Activated T-cell treated with anti-CD3 and anti-CD28 coated beads, Interleukin-2, amount 50 U/mL, for 4 hours (primary cell): ENCODE data around the gene LRRFIP1. TPM values are rescaled to one million over a fixed set of nuclear protein-coding genes. Genes with fewer than 3 reads are reported as not detected.
"Not testable (repeated sequence)": the region's sequence is repeated elsewhere in the genome, so short reads cannot be mapped to it uniquely, and the experiment has no call there.

Experiments used
- ATAC-seq, 2 donors: fragments of 200-7000 bp; cut with Tn5 transposase; one replicate each; pipeline ENCODE4 v1.10.0; 2021
- DNase-seq: peaks from one replicate; pipeline ENCODE4 v3.0.0-alpha.2; 2020
- H3K27me3 Mint-ChIP-seq: one replicate; pipeline ENCODE4 v1.8.0; 2021; ENCODE audit warnings: low read depth, mixed read lengths
- H3K36me3 Mint-ChIP-seq: one replicate; pipeline ENCODE4 v1.8.0; 2022; ENCODE audit warnings: mixed read lengths; ENCODE audit not compliant: insufficient read depth
- H3K4me1 Mint-ChIP-seq: one replicate; pipeline ENCODE4 v1.8.0; 2021; ENCODE audit warnings: low read depth, mixed read lengths
- H3K4me3 Mint-ChIP-seq: one replicate; pipeline ENCODE4 v1.8.0; 2021; ENCODE audit warnings: mild to moderate bottlenecking, moderate library complexity, mixed read lengths
- H3K9me3 Mint-ChIP-seq: one replicate; pipeline ENCODE4 v1.8.0; 2021; ENCODE audit warnings: mixed read lengths
- total RNA-seq, 3 donors: library from RNA; stranded (reverse); gene quantifications; one replicate each; pipeline ENCODE4 v1.2.1, GENCODE V29; 2021

Gene LRRFIP1
- total RNA-seq, 3 donors from 2014 or later = 160 to 203 (median 169) TPM

GRCh38 chr2:237603718-237604362 lies 23.5 kb upstream of the LRRFIP1 start:
- ATAC-seq (peak; percentile 82 to 89), DNase-seq (peak; percentile 26)
- Mint-ChIP-seq H3K36me3 (no peaks in the 10 kb centered on the region), H3K4me3 (peak overlapping the region; percentile 60), H3K4me1 (peaks cover 24% of the 10 kb centered on the region), H3K9me3 (no peaks in the 10 kb centered on the region), H3K27me3 (peaks cover 2% of the 10 kb centered on the region)

GRCh38 chr2:237604391-237604790 lies 23.0 kb upstream of the LRRFIP1 start:
- H3K36me3 Mint-ChIP-seq = no peaks in the 10 kb centered on the region
- no peak for ATAC-seq
- no peak for DNase-seq
- no peaks in the 10 kb centered on the region for H3K9me3 Mint-ChIP-seq
- peaks cover 2% of the 10 kb centered on the region for H3K27me3 Mint-ChIP-seq
- peaks cover 24% of the 10 kb centered on the region for H3K4me1 Mint-ChIP-seq
- no peak overlapping the region for H3K4me3 Mint-ChIP-seq

DNA sequence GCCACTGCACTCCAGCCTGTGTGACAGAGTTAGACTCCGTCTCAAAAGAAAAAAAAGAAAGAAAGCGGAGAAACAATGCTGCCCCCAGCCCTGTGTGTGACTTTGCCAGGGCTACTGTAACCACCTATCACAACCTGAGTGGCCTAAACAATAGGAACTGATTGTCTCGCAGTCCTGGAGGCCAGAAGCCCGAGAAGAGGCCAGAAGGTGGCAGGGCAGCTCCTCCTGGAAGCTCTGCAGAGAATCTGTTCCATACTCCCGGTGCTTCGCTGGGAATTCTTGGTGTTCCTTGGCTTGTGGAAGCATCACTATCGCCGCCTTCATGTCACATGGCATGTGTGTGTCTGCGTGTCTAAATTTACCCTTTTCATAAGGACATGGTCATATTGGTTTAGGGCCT lies 22.4 kb upstream of the LRRFIP1 start:
- no peaks in the 10 kb centered on the region for H3K9me3 Mint-ChIP-seq
- peaks cover 24% of the 10 kb centered on the region for H3K4me1 Mint-ChIP-seq
- peaks cover 2% of the 10 kb centered on the region for H3K27me3 Mint-ChIP-seq
- no peak for DNase-seq
- ATAC-seq = no peak
- no peak overlapping the region for H3K4me3 Mint-ChIP-seq
- no peaks in the 10 kb centered on the region for H3K36me3 Mint-ChIP-seq

DNA sequence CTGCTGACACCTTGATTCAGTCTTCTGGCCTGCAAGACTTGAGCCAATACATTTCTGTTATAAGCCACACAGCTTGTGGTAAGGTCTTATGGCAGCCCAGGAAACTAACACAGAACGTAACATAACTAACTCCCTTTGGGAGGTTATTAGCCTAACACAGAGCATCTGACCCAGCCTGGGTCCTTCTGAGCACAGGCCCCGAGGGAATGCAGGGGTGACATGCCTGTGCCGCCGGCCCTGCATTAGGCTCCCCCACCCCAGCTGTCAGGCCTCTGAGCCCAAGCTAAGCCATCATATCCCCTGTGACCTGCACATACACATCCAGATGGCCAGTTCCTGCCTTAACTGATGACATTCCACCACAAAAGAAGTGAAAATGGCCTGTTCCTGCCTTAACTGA lies 20.9 kb upstream of the LRRFIP1 start:
- not testable (repeated sequence) for H3K27me3 Mint-ChIP-seq, H3K9me3 Mint-ChIP-seq, H3K36me3 Mint-ChIP-seq, ATAC-seq, DNase-seq, H3K4me3 Mint-ChIP-seq
- H3K4me1 Mint-ChIP-seq = peaks cover 24% of the 10 kb centered on the region

GRCh38 chr2:237612527-237613357 lies 14.6 kb upstream of the LRRFIP1 start:
- H3K4me3 Mint-ChIP-seq = no peak overlapping the region
- no peak for DNase-seq
- ATAC-seq = no peak
- peaks cover 2% of the 10 kb centered on the region for H3K27me3 Mint-ChIP-seq
- peaks cover 22% of the 10 kb centered on the region for H3K4me1 Mint-ChIP-seq
- H3K9me3 Mint-ChIP-seq = no peaks in the 10 kb centered on the region
- H3K36me3 Mint-ChIP-seq = no peaks in the 10 kb centered on the region

GRCh38 chr2:237613679-237614078 lies 13.7 kb upstream of the LRRFIP1 start:
- H3K36me3 Mint-ChIP-seq = no peaks in the 10 kb centered on the region
- no peaks in the 10 kb centered on the region for H3K27me3 Mint-ChIP-seq
- H3K4me1 Mint-ChIP-seq = peaks cover 24% of the 10 kb centered on the region
- ATAC-seq (no peak), DNase-seq (no peak)
- H3K4me3 Mint-ChIP-seq = no peak overlapping the region
- H3K9me3 Mint-ChIP-seq = no peaks in the 10 kb centered on the region

GRCh38 chr2:237614151-237614720 lies 13.2 kb upstream of the LRRFIP1 start:
- DNase-seq (no peak), ATAC-seq (no peak)
- Mint-ChIP-seq H3K4me1 (peaks cover 24% of the 10 kb centered on the region), H3K36me3 (no peaks in the 10 kb centered on the region), H3K27me3 (no peaks in the 10 kb centered on the region), H3K9me3 (no peaks in the 10 kb centered on the region), H3K4me3 (no peak overlapping the region)

DNA sequence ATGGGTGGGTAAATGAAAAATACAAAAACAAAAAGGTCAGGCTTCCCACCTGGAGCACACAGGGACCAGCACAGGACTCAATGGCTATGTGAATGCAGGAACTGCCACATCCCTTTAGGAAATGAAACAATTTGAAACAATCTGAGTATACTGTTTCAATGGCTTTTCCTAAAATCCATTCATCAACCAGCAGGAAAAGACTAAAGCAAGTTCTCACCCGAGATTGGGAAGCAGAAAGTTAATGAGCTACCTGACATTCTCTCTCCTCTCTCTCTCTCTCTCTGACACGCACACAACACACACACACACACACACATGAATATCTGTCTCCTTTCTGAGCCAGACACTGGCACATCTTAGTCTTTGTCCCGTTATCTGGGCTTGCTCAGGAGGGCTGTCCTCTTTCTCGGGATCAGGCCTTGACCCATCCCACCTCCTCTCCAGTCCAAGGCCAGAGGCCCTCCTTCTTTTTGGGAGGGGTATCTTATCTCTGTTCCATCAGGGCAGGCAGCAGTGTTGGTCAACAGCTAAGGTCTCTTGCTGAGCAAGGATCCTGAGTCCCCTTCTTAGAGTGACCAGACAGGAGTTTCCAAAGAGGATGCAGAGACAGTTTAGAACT lies 11.6 kb upstream of the LRRFIP1 start:
- H3K9me3 Mint-ChIP-seq = no peaks in the 10 kb centered on the region
- no peak for ATAC-seq
- H3K4me1 Mint-ChIP-seq = peaks cover 24% of the 10 kb centered on the region

GRCh38 chr2:237616373-237616733 lies 11.0 kb upstream of the LRRFIP1 start:
- H3K4me1 Mint-ChIP-seq = peaks cover 24% of the 10 kb centered on the region
- no peak overlapping the region for H3K4me3 Mint-ChIP-seq
- no peaks in the 10 kb centered on the region for H3K9me3 Mint-ChIP-seq
- H3K36me3 Mint-ChIP-seq = no peaks in the 10 kb centered on the region
- ATAC-seq (no peak), DNase-seq (no peak)
- H3K27me3 Mint-ChIP-seq = no peaks in the 10 kb centered on the region

More for the DNA sequence above, 11.6 kb upstream of the LRRFIP1 start:
- Mint-ChIP-seq H3K4me3 (no peak overlapping the region), H3K27me3 (no peaks in the 10 kb centered on the region), H3K36me3 (no peaks in the 10 kb centered on the region)
- DNase-seq = no peak

DNA sequence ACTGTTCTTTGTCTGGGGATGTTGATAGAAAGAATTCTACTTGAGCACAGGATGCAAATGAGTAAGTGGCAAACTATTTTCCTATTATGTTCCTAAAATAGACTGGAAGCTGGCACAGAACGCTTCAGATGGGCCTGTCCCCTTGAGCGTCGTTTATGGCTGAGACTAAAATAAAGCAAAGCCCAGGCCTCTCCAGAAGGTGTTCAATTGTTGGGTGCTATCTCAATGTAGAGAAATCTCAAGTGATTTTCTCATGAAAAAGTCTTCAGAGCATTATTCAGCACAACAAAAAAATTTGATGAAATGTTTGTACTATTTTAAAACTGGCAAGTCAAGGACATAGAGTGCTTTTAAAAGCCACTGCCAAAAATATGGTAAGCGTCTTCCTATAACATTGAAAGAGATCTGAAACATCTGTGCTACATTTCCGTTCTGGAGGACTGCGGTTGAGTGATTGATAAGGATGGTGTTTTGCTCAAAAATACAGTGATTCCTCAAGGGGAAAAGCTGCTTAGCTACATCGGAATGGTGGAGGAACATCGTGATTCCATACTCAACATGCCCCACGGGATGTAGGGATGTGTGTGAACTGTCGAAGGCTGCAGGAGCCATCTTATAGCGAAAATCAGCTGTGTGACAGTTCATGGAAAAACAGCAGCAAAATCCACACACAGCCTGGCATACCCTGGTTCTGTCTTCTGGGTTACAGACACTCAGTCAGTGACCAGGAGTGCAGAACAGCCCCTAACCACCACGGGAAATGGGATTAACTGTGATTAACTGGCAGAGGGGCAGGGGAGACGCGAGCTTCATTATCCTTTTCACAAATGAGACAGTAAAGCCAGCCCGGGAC lies 10.4 kb upstream of the LRRFIP1 start:
- Mint-ChIP-seq H3K4me1 (peaks cover 24% of the 10 kb centered on the region), H3K27me3 (no peaks in the 10 kb centered on the region), H3K36me3 (no peaks in the 10 kb centered on the region), H3K9me3 (no peaks in the 10 kb centered on the region), H3K4me3 (peak overlapping the region; percentile 8)
- DNase-seq (no peak), ATAC-seq (no peak)

GRCh38 chr2:237617587-237617982 lies 9.8 kb upstream of the LRRFIP1 start:
- H3K27me3 Mint-ChIP-seq = no peaks in the 10 kb centered on the region
- no peaks in the 10 kb centered on the region for H3K36me3 Mint-ChIP-seq
- H3K4me3 Mint-ChIP-seq = peak overlapping the region; percentile 19
- ATAC-seq (no peak), DNase-seq (no peak)
- peaks cover 24% of the 10 kb centered on the region for H3K4me1 Mint-ChIP-seq
- H3K9me3 Mint-ChIP-seq = no peaks in the 10 kb centered on the region

DNA sequence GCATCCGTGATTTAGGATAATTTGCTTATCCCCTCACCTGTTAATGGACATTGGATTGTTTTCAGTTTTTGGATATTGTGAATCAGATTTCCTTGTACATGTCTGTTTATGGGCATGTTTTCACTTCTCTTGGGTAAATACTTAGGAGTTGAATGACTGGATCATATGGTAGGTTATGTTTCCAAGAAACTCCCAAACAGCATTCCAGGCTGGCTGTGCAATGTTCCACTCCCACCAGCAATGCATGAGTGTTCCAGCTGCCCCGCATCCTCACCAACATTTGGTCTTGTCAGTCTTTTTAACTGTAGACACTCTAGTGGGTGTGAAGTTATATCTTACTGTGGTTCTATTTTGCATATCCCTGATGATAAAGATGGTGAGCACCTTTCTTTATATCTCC lies 8.9 kb upstream of the LRRFIP1 start:
- no peaks in the 10 kb centered on the region for H3K9me3 Mint-ChIP-seq
- H3K36me3 Mint-ChIP-seq = no peaks in the 10 kb centered on the region
- ATAC-seq (no peak), DNase-seq (no peak)
- peaks cover 24% of the 10 kb centered on the region for H3K4me1 Mint-ChIP-seq
- H3K27me3 Mint-ChIP-seq = no peaks in the 10 kb centered on the region
- no peak overlapping the region for H3K4me3 Mint-ChIP-seq

GRCh38 chr2:237623428-237624403 lies 3.7 kb upstream of the LRRFIP1 start:
- Mint-ChIP-seq H3K4me1 (peaks cover 13% of the 10 kb centered on the region), H3K27me3 (peaks cover 18% of the 10 kb centered on the region), H3K9me3 (no peaks in the 10 kb centered on the region)

More at GRCh38 chr2:237623428-237624403, 3.7 kb upstream of the LRRFIP1 start:
- DNase-seq = no peak
- no peaks in the 10 kb centered on the region for H3K36me3 Mint-ChIP-seq
- no peak for ATAC-seq
- H3K4me3 Mint-ChIP-seq = no peak overlapping the region
